AG09309 (cell line): ENCODE results near the gene METTL26.
A peak's percentile ranks its signal among the peaks of the same experiment; 100 is the strongest.

Experiments used
- DNase-seq: peaks from one replicate; pipeline ENCODE4 v3.0.0-alpha.2; 2010; ENCODE audit warnings: low read depth
- H3K4me3 ChIP-seq: 2 replicates; pipeline ENCODE4 v1.5.1; 2011; ENCODE audit warnings: mild to moderate bottlenecking, low read depth, low read length, moderate library complexity; ENCODE audit not compliant: control insufficient read depth
- TF ChIP-seq, protein P1 (sequence below): IDR thresholded peaks from 2 replicates; pipeline ENCODE4 v1.5.1; 2011; ENCODE audit warnings: mild to moderate bottlenecking, low read depth, low read length, inconsistent platforms; ENCODE audit not compliant: insufficient read depth, control insufficient read depth; ENCODE audit errors: missing control alignments

METTL26 gene

DNA sequence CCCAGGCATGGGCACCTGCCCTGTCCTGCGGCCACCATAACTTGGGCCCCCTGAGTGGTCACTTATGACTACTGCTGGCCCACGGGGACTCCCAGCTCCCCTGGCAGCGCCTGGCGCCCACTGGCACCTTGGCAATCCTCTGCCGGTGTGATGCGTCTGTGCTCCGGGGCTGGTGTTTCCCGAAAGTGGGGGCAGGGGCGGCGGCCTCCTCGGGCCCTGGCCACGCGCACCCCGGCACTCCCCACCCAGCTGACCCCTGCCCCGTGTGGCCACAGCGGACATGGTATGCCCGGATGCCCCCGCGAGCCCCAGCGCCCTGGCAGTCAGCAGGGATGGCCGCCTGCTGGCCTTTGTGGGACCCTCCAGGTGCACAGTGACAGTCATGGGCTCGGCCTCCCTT lies 21.4 kb upstream of the METTL26 start:
- no peak overlapping the region for H3K4me3 ChIP-seq
- TF ChIP-seq, protein P1, sequence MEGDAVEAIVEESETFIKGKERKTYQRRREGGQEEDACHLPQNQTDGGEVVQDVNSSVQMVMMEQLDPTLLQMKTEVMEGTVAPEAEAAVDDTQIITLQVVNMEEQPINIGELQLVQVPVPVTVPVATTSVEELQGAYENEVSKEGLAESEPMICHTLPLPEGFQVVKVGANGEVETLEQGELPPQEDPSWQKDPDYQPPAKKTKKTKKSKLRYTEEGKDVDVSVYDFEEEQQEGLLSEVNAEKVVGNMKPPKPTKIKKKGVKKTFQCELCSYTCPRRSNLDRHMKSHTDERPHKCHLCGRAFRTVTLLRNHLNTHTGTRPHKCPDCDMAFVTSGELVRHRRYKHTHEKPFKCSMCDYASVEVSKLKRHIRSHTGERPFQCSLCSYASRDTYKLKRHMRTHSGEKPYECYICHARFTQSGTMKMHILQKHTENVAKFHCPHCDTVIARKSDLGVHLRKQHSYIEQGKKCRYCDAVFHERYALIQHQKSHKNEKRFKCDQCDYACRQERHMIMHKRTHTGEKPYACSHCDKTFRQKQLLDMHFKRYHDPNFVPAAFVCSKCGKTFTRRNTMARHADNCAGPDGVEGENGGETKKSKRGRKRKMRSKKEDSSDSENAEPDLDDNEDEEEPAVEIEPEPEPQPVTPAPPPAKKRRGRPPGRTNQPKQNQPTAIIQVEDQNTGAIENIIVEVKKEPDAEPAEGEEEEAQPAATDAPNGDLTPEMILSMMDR, result no peak
- no peak for DNase-seq

DNA sequence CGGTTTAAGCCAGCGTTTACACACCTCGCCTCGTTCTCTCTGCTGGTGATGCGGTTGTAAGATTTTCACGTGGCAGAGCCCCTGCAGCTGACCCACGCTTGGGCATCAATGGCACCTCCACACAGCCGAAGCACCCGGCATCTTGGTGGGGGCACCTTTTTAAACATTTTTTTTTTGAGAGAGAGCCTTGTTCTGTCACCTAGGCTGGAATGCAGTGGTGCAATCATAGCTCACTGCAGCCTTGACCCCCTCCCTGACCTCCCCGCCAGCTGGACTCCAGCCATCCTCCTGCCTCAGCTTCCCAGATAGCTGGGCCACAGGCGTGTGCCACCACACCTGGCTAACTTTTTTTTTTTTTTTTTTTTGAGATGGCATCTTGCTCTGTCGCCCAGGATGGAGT lies 17.9 kb upstream of the METTL26 start:
- H3K4me3 ChIP-seq, result no peak overlapping the region
- TF ChIP-seq, protein P1, result no peak
- no peak for DNase-seq

DNA sequence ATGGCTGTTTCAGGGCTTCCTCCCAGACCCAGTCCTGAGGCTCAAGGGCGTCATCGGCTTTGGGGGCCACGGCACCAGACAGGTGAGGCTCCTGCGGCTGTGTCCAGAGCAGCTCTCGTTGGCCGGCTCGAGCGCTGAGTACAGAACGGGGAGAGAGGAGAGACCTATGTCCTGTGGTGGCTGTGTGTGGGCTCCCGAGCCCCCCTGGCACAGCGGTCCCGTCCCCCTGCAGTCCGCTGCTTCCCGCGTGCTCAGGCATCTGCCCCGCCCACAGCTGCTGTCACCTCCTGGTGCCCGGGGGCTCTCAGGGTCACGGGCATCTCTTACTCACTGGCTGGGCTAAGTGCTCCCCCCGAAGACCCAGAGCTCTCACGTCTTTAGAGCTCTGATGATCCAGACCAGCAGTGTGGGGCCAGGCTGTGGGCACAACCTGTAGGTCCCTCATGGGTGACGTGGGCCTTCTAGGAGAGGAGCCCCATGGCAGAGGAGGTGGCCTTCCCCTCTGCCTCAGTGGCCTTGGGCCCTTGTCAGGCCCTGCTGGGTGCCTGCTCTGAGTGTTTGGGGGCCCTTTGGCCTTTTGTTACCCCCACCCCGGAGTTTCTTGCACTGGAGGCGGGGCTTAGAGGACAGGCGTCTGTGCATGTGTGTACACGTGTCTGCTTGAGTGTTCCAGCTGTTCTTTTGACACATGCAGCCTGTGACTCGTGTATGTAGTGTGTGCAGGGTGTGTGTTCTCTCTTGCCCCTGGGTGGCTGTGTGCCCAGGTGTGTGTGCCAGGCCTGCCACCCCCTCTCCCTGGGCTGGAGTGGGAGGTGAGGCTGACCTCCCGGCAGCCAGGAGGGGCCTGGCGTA lies 16.6 kb upstream of the METTL26 start:
- no peak for DNase-seq
- no peak overlapping the region for H3K4me3 ChIP-seq
- TF ChIP-seq, protein P1, result no peak

DNA sequence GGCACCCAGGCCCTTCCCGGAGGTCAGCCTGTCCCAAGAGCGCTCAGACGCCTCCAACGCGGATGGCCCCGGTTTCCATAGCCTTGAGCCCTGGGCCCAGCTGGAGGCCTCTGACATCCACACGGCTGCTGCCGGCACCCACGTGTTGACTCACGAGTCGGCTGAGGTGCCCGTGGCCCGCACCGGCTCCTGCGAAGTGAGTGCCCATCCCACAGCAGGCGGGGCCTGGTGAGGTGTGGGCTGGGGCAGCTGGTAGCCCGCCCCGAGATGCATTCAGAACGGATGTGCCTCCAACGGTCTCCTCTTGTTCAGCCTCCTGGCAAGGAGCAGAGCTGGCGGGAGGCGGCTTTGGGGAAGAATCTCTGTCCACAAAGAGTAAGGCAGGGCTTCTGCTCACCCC lies 15.7 kb upstream of the METTL26 start:
- no peak for DNase-seq
- H3K4me3 ChIP-seq, result no peak overlapping the region
- TF ChIP-seq, protein P1, result no peak

DNA sequence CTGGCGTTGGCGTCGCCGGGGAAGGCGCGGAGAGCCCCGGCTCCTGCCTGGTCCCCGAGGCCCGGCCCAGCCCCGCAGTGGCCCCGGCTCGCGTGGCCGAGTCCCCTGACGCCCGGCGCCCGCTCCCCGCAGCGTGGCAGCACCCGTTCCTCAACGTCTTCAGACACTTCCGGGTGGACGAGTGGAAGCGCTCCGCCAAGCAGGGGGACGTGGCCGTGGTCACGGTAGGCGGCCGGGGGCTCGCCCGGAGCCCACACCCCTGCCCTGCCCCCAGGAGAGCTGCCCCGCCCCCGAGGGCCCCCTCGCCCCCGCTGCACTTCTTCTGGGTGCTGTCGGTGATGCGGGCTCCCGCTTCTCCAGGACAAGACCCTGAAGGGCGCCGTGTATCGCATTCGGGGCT lies 13.5 kb upstream of the METTL26 start:
- peak overlapping the region; percentile 70 for H3K4me3 ChIP-seq
- TF ChIP-seq, protein P1, result no peak
- no peak for DNase-seq

DNA sequence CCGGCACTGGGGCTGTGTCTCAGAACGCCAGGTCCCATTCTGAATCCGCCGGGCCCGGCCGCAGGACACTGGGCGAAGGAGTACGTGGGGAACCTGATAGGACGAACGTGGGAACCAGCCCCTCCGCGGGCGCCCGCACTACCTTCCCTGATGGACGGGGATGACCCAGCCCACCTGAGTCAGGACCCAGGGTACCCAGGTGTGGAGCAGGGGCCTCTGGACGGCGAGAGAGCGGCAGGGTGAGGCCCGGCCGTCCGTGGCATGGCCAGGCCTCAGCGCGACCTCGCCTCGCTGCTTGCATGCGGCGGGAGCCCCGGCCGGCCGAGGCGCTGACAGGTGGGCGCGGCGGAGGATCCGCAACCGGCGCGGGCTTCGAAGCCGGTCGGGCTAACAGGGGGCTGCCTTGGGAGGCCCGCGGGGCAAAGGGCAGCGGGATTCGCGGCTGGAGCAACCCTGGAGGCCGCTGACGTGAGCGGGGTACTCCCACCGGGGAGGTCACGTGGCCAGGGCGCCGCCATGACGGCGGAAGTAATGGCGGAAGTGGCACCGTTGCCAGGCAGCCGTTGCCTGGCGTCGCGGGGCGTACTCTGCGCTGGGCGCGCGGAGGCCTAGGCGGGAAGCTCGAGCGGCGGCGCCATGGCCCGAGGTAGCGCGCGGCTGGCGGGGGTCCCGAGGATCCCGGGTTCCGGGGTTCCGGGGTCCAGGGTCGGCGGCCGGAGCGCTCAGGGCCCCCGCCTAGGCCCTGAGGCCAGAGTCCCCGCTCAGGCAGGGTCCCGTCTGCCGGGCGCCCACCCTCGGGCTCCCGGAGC lies 12.9 kb upstream of the METTL26 start, which contains the start of gene WDR90:
WDR90 (plus strand) TSS at position 585 of the 809 bp plus-strand sequence; CDS start at position 637, 52 bp downstream.
- TF ChIP-seq, protein P1, result no peak
- peak within 1 kb of the TSS; percentile 70 for H3K4me3 ChIP-seq
- peak; percentile 57 for DNase-seq
